ENCODE data around the gene GALNT5.

Gene GALNT5

DNA sequence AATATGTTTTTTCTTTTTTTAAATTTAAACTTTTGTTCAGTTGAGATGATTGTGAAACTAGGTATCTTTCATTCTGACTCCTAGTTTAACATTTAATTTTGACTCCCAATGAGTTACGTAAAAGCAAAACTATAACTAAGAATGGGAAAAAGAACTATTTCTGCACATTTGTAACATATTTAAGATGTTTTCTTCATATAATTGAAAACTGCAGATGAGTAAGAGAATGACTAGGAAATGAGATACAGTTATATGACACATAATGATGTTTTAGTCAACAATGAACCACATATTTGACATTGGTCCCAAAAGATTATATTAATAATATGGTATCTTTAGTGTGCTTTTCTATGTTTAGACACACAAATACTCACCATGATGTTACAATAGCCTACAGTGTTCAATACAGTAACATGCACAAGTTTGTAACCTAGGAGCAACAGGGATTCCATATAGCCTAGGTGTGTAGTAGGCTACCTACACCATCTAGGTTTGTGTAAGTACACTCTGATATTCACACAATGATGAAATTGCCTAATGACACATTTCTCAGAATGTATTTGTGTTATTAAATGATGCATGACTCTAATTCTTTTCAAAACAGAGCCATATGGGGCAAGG lies 55.5 kb downstream of the GALNT5 start:
- TF ChIP-seq, protein P1, sequence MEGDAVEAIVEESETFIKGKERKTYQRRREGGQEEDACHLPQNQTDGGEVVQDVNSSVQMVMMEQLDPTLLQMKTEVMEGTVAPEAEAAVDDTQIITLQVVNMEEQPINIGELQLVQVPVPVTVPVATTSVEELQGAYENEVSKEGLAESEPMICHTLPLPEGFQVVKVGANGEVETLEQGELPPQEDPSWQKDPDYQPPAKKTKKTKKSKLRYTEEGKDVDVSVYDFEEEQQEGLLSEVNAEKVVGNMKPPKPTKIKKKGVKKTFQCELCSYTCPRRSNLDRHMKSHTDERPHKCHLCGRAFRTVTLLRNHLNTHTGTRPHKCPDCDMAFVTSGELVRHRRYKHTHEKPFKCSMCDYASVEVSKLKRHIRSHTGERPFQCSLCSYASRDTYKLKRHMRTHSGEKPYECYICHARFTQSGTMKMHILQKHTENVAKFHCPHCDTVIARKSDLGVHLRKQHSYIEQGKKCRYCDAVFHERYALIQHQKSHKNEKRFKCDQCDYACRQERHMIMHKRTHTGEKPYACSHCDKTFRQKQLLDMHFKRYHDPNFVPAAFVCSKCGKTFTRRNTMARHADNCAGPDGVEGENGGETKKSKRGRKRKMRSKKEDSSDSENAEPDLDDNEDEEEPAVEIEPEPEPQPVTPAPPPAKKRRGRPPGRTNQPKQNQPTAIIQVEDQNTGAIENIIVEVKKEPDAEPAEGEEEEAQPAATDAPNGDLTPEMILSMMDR (IDR thresholded peaks at IDR 0.05) = no peak

DNA sequence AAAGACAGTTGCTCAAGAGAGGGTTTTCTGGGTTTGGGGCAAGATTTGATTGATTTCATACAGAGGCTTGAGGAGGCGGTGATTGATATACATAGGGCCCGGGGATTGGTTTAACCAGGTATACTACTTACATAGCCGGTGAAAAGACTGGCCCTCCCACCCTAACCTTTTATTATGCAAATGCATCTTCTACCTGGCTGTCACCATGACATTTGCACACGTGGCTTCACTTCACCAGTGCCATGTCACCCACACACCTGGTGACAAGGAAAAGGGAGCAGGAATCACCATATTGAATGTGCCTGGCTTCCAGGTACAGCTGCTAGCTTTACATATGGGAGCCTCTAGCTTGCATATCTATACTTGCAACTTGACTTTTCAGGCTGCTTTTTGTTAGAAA lies 58.4 kb downstream of the GALNT5 start:
- TF ChIP-seq, protein P1 (IDR thresholded peaks at IDR 0.05) = no peak

GRCh38 chr2:157318884-157319283 lies 61.4 kb downstream of the GALNT5 start:
- TF ChIP-seq, protein P1 (IDR thresholded peaks at IDR 0.05) = no peak

GRCh38 chr2:157319795-157320194 lies 62.3 kb downstream of the GALNT5 start:
- TF ChIP-seq, protein P1 (IDR thresholded peaks at IDR 0.05) = no peak

- TF ChIP-seq, protein P1 (IDR thresholded peaks at IDR 0.05) = no peak
Measured at GRCh38 chr2:157320409-157320808, 62.9 kb downstream of the GALNT5 start.

- TF ChIP-seq, protein P1 (IDR thresholded peaks at IDR 0.05) = no peak
Measured at GRCh38 chr2:157321466-157321865, 64.0 kb downstream of the GALNT5 start.

DNA sequence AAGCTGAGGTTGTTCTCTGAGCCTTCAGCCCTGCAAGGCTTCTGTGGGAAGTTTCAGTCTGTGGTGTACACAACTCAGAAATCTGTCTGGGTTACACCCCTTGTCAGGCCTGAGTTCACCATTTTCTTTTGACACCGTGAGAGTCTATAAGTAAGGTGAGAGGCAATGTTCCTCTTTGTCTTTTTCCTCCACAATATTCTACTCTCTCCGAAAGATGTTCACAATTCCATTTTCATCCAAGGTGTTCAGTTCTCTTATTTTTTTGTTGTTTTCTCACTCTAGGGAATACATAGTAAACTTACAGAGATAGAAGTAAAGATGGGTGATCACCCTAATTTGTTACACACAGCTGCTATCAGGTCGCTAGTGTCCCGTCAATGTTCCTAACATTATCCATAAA lies 64.9 kb downstream of the GALNT5 start:
- TF ChIP-seq, protein P1 (IDR thresholded peaks at IDR 0.05) = no peak

DNA sequence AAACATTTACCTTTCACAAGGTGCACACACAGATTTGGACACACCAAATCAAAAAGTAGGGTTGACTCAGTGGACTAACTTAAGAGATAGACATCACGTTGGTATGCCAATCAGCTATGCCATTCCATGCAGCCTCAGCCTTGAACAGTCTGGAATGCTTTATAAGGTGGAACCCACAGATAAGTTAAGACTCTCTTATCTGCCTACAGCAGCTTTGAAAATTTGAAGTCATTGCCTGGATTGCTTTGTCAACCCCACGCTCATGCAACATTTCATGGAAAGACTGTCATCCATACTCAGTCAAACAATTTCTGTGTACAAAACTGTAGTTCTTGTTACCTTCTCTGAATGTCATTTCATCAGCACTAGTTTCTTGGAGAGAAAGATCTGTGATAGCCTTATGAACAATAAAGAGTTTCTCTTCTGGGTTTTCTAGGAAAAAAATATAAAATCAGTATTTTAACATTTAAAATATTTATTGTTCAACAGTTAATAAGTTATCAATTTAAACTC lies 66.9 kb downstream of the GALNT5 start:
- TF ChIP-seq, protein P1 (IDR thresholded peaks at IDR 0.05) = no peak

All from LNCAP (cell line).